ENCODE data around the gene RPP38. TPM values are rescaled to one million over a fixed set of nuclear protein-coding genes. Genes with fewer than 3 reads are reported as not detected.

The RPP38 gene
- total and polyA plus RNA-seq, 10 of the 15 experiments (the other 5 are each of a cell fraction or from before 2014, with no cell fraction given) = 13.0 to 40.9 (median 27.2) TPM

DNA sequence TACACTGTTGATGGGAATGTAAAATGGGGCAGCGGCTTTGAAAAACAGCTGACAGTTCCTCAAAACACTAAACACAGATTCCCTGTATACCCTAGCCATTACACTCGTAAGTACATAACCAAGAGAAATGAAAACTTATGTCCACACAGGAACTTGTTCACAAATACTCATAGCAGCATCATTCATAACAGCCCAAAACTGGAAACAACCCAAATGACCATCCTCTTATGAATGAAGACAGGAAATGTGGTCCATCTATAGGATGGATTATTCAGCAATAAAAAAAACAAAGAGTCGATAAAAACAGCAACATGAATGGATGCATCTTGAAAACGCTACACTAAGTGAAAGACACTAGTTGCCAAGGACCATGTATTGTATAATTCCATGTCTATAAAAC is 47.6 kb downstream of the RPP38 start:
- H3K4me1 ChIP-seq (ENCODE audit: control insufficient read depth, insufficient read depth, low read length) = peaks cover 16% of the 10 kb centered on the region
- 0 out of 4 replicates have a peak, but pooled peaks cover 0 to 1% of the 10 kb centered on the region in 2 experiments for H3K36me3 ChIP-seq (ENCODE audit: control insufficient read depth in 2 of 2, insufficient read depth in 2 of 2, low read length in 1 of 2)
- no peak for DNase-seq (ENCODE audit: low read depth, low spot score)
- intact Hi-C loops (cut with micrococcal nuclease; ENCODE audit: unreplicated experiment) = no loop called here
- no peak overlapping the region for H3K27ac ChIP-seq (ENCODE audit: control insufficient read depth, insufficient read depth)
- in situ Hi-C loops (cut with MboI) = no loop called here
- SMC1A ChIA-PET (ENCODE audit: uncharacterized antibody, unreplicated experiment) = interaction anchor here (5.8 to 10.2 kb wide), 2 partner anchors 20 kb away, joined by 86 to 127 read pairs; partner anchors contain the start of gene NMT2
- POLR2A ChIA-PET = interaction anchor here (1.4 to 5.7 kb wide), 2 partner anchors 21 to 24 kb away, joined by 3 to 40 read pairs; partner anchors contain the start of gene NMT2
- WGBS (ENCODE audit: insufficient coverage, insufficient replicate concordance, low lambda C conversion rate, missing lambda C conversion rate) = 82% methylated on average over 4 of the region's 4 CpGs
- no peak overlapping the region for H3K9ac ChIP-seq (ENCODE audit: control insufficient read depth, insufficient read depth, low read length)
- no peaks in the 10 kb centered on the region; the same call in 1 of the 2 replicates for H3K79me2 ChIP-seq (ENCODE audit: control insufficient read depth, insufficient read depth, low read length)
- no peaks in the 10 kb centered on the region for H4K20me1 ChIP-seq (ENCODE audit: control insufficient read depth, insufficient read depth)
- CTCF ChIA-PET = interaction anchor here (1.2 kb wide), 1 partner anchor 22 kb away, joined by 5 read pairs; no protein-coding TSS in a partner anchor
- no peak for ATAC-seq
- no peaks in the 10 kb centered on the region for H3K27me3 ChIP-seq (replicated peaks in 1 of 2; ENCODE audit: control insufficient read depth in 2 of 2, insufficient read depth in 2 of 2, low read length in 1 of 2)
- no peak overlapping the region for H3K4me3 ChIP-seq
- no peak overlapping the region for H3K4me2 ChIP-seq (ENCODE audit: control insufficient read depth, insufficient read depth)
- H2AFZ ChIP-seq (ENCODE audit: control insufficient read depth, low read depth, low read length) = no peak overlapping the region
- FAIRE-seq = no peak
- no TSS peak for BruUV-seq (replicated peaks)
- RAD21 ChIA-PET (ENCODE audit: unreplicated experiment) = no interaction called here
- no peaks in the 10 kb centered on the region for H3K9me3 ChIP-seq (replicated peaks; ENCODE audit: control insufficient read depth, insufficient read depth, low read length)
- TF ChIP-seq IRF4 (IDR thresholded peaks at IDR 0.05; ENCODE audit: low read depth, low read length) (no peak), TCF7 (IDR thresholded peaks at IDR 0.05; ENCODE audit: borderline replicate concordance) (no peak), CHD1 (IDR thresholded peaks at IDR 0.05; ENCODE audit: low read depth, low read length) (no peak), MEF2A (IDR thresholded peaks at IDR 0.05; ENCODE audit: insufficient read depth, low read depth, low read length) (no peak), SRF (IDR thresholded peaks at IDR 0.05; ENCODE audit: low read depth in 2 of 2, low read length in 2 of 2) (no peak), MTA3 (IDR thresholded peaks at IDR 0.05; ENCODE audit: borderline replicate concordance, low read length) (no peak), ZNF217 (IDR thresholded peaks at IDR 0.05) (no peak), JUNB (IDR thresholded peaks at IDR 0.05) (no peak), TCF12 (IDR thresholded peaks at IDR 0.05; ENCODE audit: low read depth, low read length) (no peak), BACH1 (IDR thresholded peaks at IDR 0.05; ENCODE audit: borderline replicate concordance) (no peak), CHD4 (IDR thresholded peaks at IDR 0.05) (no peak), FOXM1 (IDR thresholded peaks at IDR 0.05; ENCODE audit: low read depth, low read length) (no peak), TARDBP (IDR thresholded peaks at IDR 0.05; ENCODE audit: borderline replicate concordance) (no peak), NR2F1 (conservative IDR thresholded peaks at IDR 0.05) (no peak), NFYA (IDR thresholded peaks at IDR 0.05; ENCODE audit: borderline replicate concordance, low read depth, low read length) (no peak)
- TF ChIP-seq, protein P1, sequence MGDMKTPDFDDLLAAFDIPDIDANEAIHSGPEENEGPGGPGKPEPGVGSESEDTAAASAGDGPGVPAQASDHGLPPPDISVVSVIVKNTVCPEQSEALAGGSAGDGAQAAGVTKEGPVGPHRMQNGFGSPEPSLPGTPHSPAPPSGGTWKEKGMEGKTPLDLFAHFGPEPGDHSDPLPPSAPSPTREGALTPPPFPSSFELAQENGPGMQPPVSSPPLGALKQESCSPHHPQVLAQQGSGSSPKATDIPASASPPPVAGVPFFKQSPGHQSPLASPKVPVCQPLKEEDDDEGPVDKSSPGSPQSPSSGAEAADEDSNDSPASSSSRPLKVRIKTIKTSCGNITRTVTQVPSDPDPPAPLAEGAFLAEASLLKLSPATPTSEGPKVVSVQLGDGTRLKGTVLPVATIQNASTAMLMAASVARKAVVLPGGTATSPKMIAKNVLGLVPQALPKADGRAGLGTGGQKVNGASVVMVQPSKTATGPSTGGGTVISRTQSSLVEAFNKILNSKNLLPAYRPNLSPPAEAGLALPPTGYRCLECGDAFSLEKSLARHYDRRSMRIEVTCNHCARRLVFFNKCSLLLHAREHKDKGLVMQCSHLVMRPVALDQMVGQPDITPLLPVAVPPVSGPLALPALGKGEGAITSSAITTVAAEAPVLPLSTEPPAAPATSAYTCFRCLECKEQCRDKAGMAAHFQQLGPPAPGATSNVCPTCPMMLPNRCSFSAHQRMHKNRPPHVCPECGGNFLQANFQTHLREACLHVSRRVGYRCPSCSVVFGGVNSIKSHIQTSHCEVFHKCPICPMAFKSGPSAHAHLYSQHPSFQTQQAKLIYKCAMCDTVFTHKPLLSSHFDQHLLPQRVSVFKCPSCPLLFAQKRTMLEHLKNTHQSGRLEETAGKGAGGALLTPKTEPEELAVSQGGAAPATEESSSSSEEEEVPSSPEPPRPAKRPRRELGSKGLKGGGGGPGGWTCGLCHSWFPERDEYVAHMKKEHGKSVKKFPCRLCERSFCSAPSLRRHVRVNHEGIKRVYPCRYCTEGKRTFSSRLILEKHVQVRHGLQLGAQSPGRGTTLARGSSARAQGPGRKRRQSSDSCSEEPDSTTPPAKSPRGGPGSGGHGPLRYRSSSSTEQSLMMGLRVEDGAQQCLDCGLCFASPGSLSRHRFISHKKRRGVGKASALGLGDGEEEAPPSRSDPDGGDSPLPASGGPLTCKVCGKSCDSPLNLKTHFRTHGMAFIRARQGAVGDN (IDR thresholded peaks at IDR 0.05) = no peak
- TF ChIP-seq, protein P2, sequence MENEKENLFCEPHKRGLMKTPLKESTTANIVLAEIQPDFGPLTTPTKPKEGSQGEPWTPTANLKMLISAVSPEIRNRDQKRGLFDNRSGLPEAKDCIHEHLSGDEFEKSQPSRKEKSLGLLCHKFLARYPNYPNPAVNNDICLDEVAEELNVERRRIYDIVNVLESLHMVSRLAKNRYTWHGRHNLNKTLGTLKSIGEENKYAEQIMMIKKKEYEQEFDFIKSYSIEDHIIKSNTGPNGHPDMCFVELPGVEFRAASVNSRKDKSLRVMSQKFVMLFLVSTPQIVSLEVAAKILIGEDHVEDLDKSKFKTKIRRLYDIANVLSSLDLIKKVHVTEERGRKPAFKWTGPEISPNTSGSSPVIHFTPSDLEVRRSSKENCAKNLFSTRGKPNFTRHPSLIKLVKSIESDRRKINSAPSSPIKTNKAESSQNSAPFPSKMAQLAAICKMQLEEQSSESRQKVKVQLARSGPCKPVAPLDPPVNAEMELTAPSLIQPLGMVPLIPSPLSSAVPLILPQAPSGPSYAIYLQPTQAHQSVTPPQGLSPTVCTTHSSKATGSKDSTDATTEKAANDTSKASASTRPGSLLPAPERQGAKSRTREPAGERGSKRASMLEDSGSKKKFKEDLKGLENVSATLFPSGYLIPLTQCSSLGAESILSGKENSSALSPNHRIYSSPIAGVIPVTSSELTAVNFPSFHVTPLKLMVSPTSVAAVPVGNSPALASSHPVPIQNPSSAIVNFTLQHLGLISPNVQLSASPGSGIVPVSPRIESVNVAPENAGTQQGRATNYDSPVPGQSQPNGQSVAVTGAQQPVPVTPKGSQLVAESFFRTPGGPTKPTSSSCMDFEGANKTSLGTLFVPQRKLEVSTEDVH (IDR thresholded peaks at IDR 0.05; ENCODE audit: low read depth, partially characterized antibody) = no peak
